Measurements from ENCODE around the gene CCDC88B.
A peak's percentile ranks its signal among the peaks of the same experiment; 100 is the strongest.

Gene CCDC88B

GRCh38 chr11:64339754-64340408 lies at the start of gene CCDC88B:
TSS of gene CCDC88B (plus strand) at chr11:64340204. CDS start at chr11:64340267, 63 bp downstream.
- Histone ChIP-seq H3K9ac (ENCODE audit: low read depth, low read length) (no peak within 1 kb of the TSS), H3K4me1 (ENCODE audit: control insufficient read depth, insufficient read depth, low read length) (peaks cover 5% of the 10 kb centered on the region; the same call in 1 of the 2 replicates), H3K27ac (ENCODE audit: low read depth, low read length) (no peak within 1 kb of the TSS), H3K36me3 (ENCODE audit: control insufficient read depth, insufficient read depth, low read length) (no peaks in the 10 kb centered on the region), H3K27me3 (ENCODE audit: control insufficient read depth, insufficient read depth, low read length) (no peaks in the 10 kb centered on the region), H3K4me3 (ENCODE audit: low read depth, low read length) (peak within 1 kb of the TSS; percentile 69), H3K9me3 (ENCODE audit: control insufficient read depth, insufficient read depth, low read length) (no peaks in the 10 kb centered on the region)

- peaks cover 71% of the 10 kb centered on the region for H3K27me3 ChIP-seq (ENCODE audit: control insufficient read depth, insufficient read depth, low read length)
- H3K4me1 ChIP-seq (ENCODE audit: control insufficient read depth, insufficient read depth, low read length) = peaks cover 5% of the 10 kb centered on the region; the same call in 1 of the 2 replicates
- H3K36me3 ChIP-seq (ENCODE audit: control insufficient read depth, insufficient read depth, low read length) = no peaks in the 10 kb centered on the region
- peak overlapping the region; percentile 54 for H3K4me3 ChIP-seq (ENCODE audit: low read depth, low read length)
- H3K27ac ChIP-seq (ENCODE audit: low read depth, low read length) = no peak overlapping the region
- no peaks in the 10 kb centered on the region for H3K9me3 ChIP-seq (ENCODE audit: control insufficient read depth, insufficient read depth, low read length)
- H3K9ac ChIP-seq (ENCODE audit: low read depth, low read length) = no peak overlapping the region
Measured at GRCh38 chr11:64290352-64291261, 49.4 kb upstream of the CCDC88B start.

- Histone ChIP-seq H3K4me3 (ENCODE audit: low read depth, low read length) (peak within 1 kb of the TSS; percentile 54), H3K27ac (ENCODE audit: low read depth, low read length) (no peak within 1 kb of the TSS), H3K4me1 (ENCODE audit: control insufficient read depth, insufficient read depth, low read length) (peaks cover 2% of the 10 kb centered on the region; the same call in 1 of the 2 replicates), H3K9ac (ENCODE audit: low read depth, low read length) (no peak within 1 kb of the TSS), H3K36me3 (ENCODE audit: control insufficient read depth, insufficient read depth, low read length) (no peaks in the 10 kb centered on the region), H3K9me3 (ENCODE audit: control insufficient read depth, insufficient read depth, low read length) (no peaks in the 10 kb centered on the region), H3K27me3 (ENCODE audit: control insufficient read depth, insufficient read depth, low read length) (peaks cover 78% of the 10 kb centered on the region)
Measured at GRCh38 chr11:64291262-64291751, 48.7 kb upstream of the CCDC88B start, which contains the start of gene KCNK4. TSS of gene KCNK4 (plus strand) at chr11:64291302. CDS start at chr11:64293019, 1,717 bp downstream.

DNA sequence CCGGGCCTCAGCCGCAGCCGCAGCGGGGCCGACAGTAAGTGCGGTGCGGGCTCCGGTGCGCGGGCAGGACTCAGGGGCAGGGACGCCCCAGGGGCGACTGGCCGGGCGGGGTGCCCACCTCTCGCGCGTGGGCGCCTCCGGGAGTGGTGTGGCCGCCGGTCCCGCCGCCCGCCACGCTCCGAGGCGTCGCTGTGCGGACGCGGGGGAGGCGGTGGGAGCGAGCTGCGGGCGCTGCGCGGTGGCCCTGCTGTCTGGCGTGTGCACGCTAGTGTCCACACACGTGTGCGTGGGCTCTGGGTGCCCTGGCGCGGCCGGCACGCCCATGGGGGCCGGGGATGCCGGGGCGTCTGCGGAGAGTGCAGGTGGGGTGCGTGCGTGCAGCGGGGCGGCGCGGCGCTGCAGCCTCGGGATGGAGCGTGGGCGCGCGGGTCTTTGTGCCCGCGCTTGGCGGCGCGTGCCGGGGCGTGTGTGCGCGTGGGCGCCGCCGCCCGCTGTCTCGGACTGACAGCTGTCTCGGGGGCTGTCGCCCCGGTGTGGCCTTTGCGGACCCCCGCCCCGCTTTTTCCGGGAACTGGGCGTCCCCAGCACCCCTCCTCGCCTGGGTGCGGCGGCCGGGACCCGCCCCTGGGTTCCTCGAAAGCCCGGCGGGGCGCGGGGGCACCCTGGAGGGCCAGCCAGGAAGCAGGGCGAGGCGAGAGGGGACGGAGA lies 48.1 kb upstream of the CCDC88B start:
- no peaks in the 10 kb centered on the region for H3K4me1 ChIP-seq (ENCODE audit: control insufficient read depth, insufficient read depth, low read length)
- no peak overlapping the region for H3K9ac ChIP-seq (ENCODE audit: low read depth, low read length)
- H3K4me3 ChIP-seq (ENCODE audit: low read depth, low read length) = peak overlapping the region; percentile 54; the same call in 1 of the 2 replicates
- H3K36me3 ChIP-seq (ENCODE audit: control insufficient read depth, insufficient read depth, low read length) = no peaks in the 10 kb centered on the region
- H3K27ac ChIP-seq (ENCODE audit: low read depth, low read length) = no peak overlapping the region
- peaks cover 79% of the 10 kb centered on the region for H3K27me3 ChIP-seq (ENCODE audit: control insufficient read depth, insufficient read depth, low read length)
- no peaks in the 10 kb centered on the region for H3K9me3 ChIP-seq (ENCODE audit: control insufficient read depth, insufficient read depth, low read length)

GRCh38 chr11:64292460-64293254 lies 47.3 kb upstream of the CCDC88B start:
- H3K4me1 ChIP-seq (ENCODE audit: control insufficient read depth, insufficient read depth, low read length) = no peaks in the 10 kb centered on the region
- H3K4me3 ChIP-seq (ENCODE audit: low read depth, low read length) = peak overlapping the region; percentile 54; the same call in 1 of the 2 replicates
- H3K27ac ChIP-seq (ENCODE audit: low read depth, low read length) = no peak overlapping the region
- no peaks in the 10 kb centered on the region for H3K9me3 ChIP-seq (ENCODE audit: control insufficient read depth, insufficient read depth, low read length)
- no peaks in the 10 kb centered on the region for H3K36me3 ChIP-seq (ENCODE audit: control insufficient read depth, insufficient read depth, low read length)
- peaks cover 84% of the 10 kb centered on the region for H3K27me3 ChIP-seq (ENCODE audit: control insufficient read depth, insufficient read depth, low read length)
- H3K9ac ChIP-seq (ENCODE audit: low read depth, low read length) = no peak overlapping the region

GRCh38 chr11:64294774-64295173 lies 45.2 kb upstream of the CCDC88B start:
- Histone ChIP-seq H3K27ac (ENCODE audit: low read depth, low read length) (no peak overlapping the region), H3K9ac (ENCODE audit: low read depth, low read length) (no peak overlapping the region), H3K4me3 (ENCODE audit: low read depth, low read length) (no peak overlapping the region), H3K27me3 (ENCODE audit: control insufficient read depth, insufficient read depth, low read length) (peaks cover 100% of the 10 kb centered on the region), H3K4me1 (ENCODE audit: control insufficient read depth, insufficient read depth, low read length) (no peaks in the 10 kb centered on the region), H3K36me3 (ENCODE audit: control insufficient read depth, insufficient read depth, low read length) (no peaks in the 10 kb centered on the region), H3K9me3 (ENCODE audit: control insufficient read depth, insufficient read depth, low read length) (no peaks in the 10 kb centered on the region)

DNA sequence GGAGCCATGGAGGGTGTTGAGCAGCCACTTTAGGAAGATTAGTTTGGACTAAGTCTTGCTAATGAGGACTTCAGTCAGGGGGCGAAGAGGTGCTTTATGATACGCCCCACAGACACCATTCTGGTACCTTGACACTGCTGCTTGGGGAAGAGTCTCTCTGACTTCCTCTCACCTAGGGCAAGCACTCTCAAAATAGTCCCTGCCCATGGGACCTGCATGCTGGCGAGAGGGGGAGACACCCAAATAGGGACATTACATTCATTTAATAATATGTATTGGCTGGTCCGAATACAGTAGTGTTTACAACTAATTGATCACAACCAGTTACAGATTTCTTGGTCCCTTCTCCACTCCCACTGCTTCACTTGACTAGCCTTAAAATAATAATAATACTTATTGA lies 44.2 kb upstream of the CCDC88B start:
- no peaks in the 10 kb centered on the region for H3K36me3 ChIP-seq (ENCODE audit: control insufficient read depth, insufficient read depth, low read length)
- H3K9ac ChIP-seq (ENCODE audit: low read depth, low read length) = no peak overlapping the region
- no peak overlapping the region for H3K4me3 ChIP-seq (ENCODE audit: low read depth, low read length)
- H3K27ac ChIP-seq (ENCODE audit: low read depth, low read length) = no peak overlapping the region
- peaks cover 3% of the 10 kb centered on the region; the same call in 1 of the 2 replicates for H3K4me1 ChIP-seq (ENCODE audit: control insufficient read depth, insufficient read depth, low read length)
- peaks cover 100% of the 10 kb centered on the region for H3K27me3 ChIP-seq (ENCODE audit: control insufficient read depth, insufficient read depth, low read length)
- H3K9me3 ChIP-seq (ENCODE audit: control insufficient read depth, insufficient read depth, low read length) = no peaks in the 10 kb centered on the region

DNA sequence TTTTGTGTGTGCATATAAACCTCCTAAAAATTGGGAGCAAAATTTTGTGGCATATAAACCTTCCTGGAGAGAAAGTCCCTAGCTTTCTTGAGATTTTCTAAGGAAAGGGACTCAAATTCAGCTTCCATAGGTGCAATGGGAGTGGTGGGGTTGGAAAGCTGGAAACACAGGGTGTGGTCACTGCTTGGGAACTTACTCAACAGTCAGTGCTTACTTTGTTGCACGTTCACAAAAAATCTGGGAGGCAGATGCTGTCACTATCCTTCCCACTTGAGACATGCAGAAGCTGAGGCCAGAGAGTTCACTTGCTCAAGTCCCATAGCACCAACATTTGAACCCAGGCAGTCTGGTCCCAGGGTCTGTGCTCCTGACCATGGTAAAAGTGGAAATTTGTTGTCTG lies 43.8 kb upstream of the CCDC88B start:
- H3K27me3 ChIP-seq (ENCODE audit: control insufficient read depth, insufficient read depth, low read length) = peaks cover 100% of the 10 kb centered on the region

GRCh38 chr11:64296830-64297698 lies 42.9 kb upstream of the CCDC88B start:
- H3K4me3 ChIP-seq (ENCODE audit: low read depth, low read length) = no peak overlapping the region
- no peak overlapping the region for H3K27ac ChIP-seq (ENCODE audit: low read depth, low read length)
- H3K27me3 ChIP-seq (ENCODE audit: control insufficient read depth, insufficient read depth, low read length) = peaks cover 99% of the 10 kb centered on the region
- H3K36me3 ChIP-seq (ENCODE audit: control insufficient read depth, insufficient read depth, low read length) = no peaks in the 10 kb centered on the region
- peaks cover 4% of the 10 kb centered on the region; the same call in 1 of the 2 replicates for H3K4me1 ChIP-seq (ENCODE audit: control insufficient read depth, insufficient read depth, low read length)
- H3K9ac ChIP-seq (ENCODE audit: low read depth, low read length) = no peak overlapping the region
- H3K9me3 ChIP-seq (ENCODE audit: control insufficient read depth, insufficient read depth, low read length) = no peaks in the 10 kb centered on the region

More for the DNA sequence above, 43.8 kb upstream of the CCDC88B start:
- H3K4me3 ChIP-seq (ENCODE audit: low read depth, low read length) = no peak overlapping the region
- H3K9me3 ChIP-seq (ENCODE audit: control insufficient read depth, insufficient read depth, low read length) = no peaks in the 10 kb centered on the region
- H3K9ac ChIP-seq (ENCODE audit: low read depth, low read length) = no peak overlapping the region
- no peak overlapping the region for H3K27ac ChIP-seq (ENCODE audit: low read depth, low read length)
- H3K4me1 ChIP-seq (ENCODE audit: control insufficient read depth, insufficient read depth, low read length) = peaks cover 4% of the 10 kb centered on the region; the same call in 1 of the 2 replicates
- H3K36me3 ChIP-seq (ENCODE audit: control insufficient read depth, insufficient read depth, low read length) = no peaks in the 10 kb centered on the region

Data from HUES48 (cell line).